ENCODE data around the gene HSF5. TPM values are rescaled to one million over a fixed set of nuclear protein-coding genes. Genes with fewer than 3 reads are reported as not detected.

HSF5 gene
- total and polyA plus RNA-seq, 10 donors: 0.57 to 1.7 (median 1.2) TPM

DNA sequence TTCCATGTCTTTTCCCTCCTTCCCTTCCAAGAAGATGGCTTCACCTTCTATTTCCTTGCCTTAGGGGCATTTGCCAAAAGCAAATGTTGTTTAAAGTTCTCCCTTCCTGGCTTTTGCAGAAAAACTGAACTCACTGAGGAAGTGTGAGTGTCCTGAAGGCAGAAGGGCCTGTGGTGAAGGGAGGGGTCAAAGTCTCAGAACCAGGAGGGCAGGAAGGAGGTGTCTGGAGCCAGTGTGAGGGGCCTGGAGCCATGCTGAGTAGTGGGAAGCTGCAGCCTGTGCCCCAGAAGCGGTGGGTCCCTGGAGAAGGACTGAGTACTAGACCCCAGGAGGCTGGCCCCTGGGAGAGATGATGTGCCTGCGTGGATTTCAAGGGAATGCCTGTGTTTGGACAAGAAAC, 112.4 kb downstream of the HSF5 start:
- 75 to 89% (median 81%) methylated on average over 2 of the region's 2 CpGs for WGBS, 5 donors
- Histone ChIP-seq H3K27me3 (replicated peaks in 1 of 7) (no peaks in the 10 kb centered on the region), H3K4me1 (peaks cover 0 to 26% (median 0%) of the 10 kb centered on the region in 6 donors), H3K4me3 (no peak overlapping the region), H3K9me3 (no peaks in the 10 kb centered on the region), H3K36me3 (no peaks in the 10 kb centered on the region), H3K27ac (no peak overlapping the region)
- no peak for DNase-seq
- no peak for TF ChIP-seq POLR2A (IDR thresholded peaks at IDR 0.05)
- no peak for TF ChIP-seq POLR2AphosphoS5 (IDR thresholded peaks at IDR 0.05)
- TF ChIP-seq, protein P1, sequence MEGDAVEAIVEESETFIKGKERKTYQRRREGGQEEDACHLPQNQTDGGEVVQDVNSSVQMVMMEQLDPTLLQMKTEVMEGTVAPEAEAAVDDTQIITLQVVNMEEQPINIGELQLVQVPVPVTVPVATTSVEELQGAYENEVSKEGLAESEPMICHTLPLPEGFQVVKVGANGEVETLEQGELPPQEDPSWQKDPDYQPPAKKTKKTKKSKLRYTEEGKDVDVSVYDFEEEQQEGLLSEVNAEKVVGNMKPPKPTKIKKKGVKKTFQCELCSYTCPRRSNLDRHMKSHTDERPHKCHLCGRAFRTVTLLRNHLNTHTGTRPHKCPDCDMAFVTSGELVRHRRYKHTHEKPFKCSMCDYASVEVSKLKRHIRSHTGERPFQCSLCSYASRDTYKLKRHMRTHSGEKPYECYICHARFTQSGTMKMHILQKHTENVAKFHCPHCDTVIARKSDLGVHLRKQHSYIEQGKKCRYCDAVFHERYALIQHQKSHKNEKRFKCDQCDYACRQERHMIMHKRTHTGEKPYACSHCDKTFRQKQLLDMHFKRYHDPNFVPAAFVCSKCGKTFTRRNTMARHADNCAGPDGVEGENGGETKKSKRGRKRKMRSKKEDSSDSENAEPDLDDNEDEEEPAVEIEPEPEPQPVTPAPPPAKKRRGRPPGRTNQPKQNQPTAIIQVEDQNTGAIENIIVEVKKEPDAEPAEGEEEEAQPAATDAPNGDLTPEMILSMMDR (IDR thresholded peaks at IDR 0.05 in 8 of 11, conservative IDR thresholded peaks at IDR 0.05 in 3 of 11): no peak
- intact Hi-C loops (cut with DNase I; ENCODE audit: low total_unique reads): no loop called here

DNA sequence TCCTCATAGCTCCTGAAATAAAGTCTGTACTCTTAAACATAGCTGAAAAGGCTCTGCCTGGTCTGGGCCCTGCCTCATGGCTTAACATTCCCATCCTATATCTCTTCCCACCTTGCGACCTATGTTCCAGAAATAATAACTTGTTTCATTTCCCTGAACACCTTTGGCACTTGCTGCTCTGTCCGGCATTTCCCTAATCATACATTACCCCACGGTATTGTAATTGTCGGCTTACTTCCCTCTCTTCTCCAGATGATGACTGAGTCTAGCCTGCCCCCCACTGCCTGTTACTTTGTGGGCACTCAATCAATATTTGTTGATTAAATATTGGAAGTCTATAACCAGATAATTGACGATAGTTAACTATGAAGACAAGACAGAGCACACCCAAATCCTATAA, 113.0 kb downstream of the HSF5 start:
- DNase-seq: no peak
- TF ChIP-seq POLR2A (IDR thresholded peaks at IDR 0.05) (no peak), POLR2AphosphoS5 (IDR thresholded peaks at IDR 0.05) (no peak)
- TF ChIP-seq, protein P1 (IDR thresholded peaks at IDR 0.05 in 8 of 11, conservative IDR thresholded peaks at IDR 0.05 in 3 of 11): no peak
- no peak overlapping the region for H3K4me3 ChIP-seq
- no peaks in the 10 kb centered on the region for H3K36me3 ChIP-seq
- H3K27me3 ChIP-seq (replicated peaks in 1 of 7): no peaks in the 10 kb centered on the region
- intact Hi-C loops (cut with DNase I; ENCODE audit: low total_unique reads): no loop called here
- H3K4me1 ChIP-seq: peaks cover 0 to 27% (median 0%) of the 10 kb centered on the region in 6 donors
- H3K27ac ChIP-seq: no peak overlapping the region
- 50 to 74% (median 68%) methylated on average over 5 of the region's 5 CpGs for WGBS, 5 donors
- no peaks in the 10 kb centered on the region for H3K9me3 ChIP-seq

DNA sequence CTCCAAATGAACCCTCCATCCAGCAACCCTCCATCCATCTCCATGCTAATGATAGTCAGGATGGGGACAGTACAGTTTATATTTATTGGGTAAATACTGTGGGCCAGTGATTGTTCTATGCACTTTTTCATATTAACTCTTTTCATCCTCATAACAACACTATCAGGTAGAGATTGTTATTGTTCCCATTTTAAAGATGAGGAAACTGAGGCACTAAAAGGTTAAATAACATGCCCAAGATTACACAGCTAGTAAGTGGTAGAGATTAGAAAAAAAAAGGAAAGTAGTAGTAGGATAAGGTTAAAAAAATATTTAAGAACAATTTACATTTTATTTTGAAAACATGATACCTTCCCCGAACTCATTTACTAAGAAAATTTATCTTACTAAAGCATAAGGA, 114.3 kb downstream of the HSF5 start:
- H3K27me3 ChIP-seq (replicated peaks in 1 of 7): no peaks in the 10 kb centered on the region
- intact Hi-C loops (cut with DNase I; ENCODE audit: low total_unique reads): no loop called here
- H3K9me3 ChIP-seq: no peaks in the 10 kb centered on the region
- no peak for DNase-seq
- TF ChIP-seq POLR2A (IDR thresholded peaks at IDR 0.05): no peak
- no peak for TF ChIP-seq POLR2AphosphoS5 (IDR thresholded peaks at IDR 0.05)
- peaks cover 0 to 31% (median 2%) of the 10 kb centered on the region in 6 donors for H3K4me1 ChIP-seq
- H3K4me3 ChIP-seq: no peak overlapping the region
- H3K36me3 ChIP-seq: no peaks in the 10 kb centered on the region
- 87 to 100% (median 95%) methylated on average over 1 of the region's 1 CpG for WGBS, 5 donors
- no peak overlapping the region for H3K27ac ChIP-seq

DNA sequence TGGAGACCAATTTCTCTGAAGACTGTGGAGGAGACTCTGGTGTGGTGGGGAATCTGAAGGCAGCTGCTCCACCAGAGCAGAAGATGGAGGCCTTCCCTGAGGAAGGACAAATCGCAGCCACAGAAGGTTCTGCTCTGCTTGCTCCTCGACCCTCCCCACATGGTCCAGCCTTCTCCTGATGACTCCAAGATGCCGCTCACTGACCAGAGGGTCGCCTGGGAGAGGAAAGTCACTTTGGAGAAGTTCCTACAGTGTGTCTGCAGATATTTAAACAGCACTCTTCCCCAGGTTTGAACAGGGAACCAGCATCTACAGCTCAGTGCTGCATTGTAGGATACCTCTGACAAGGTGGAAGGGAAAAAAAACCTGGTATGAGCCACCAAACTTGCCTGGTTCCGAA, 115.2 kb downstream of the HSF5 start:
- intact Hi-C loops (cut with DNase I; ENCODE audit: low total_unique reads): no loop called here
- 82 to 91% (median 89%) methylated on average over 4 to 5 of the region's 5 CpGs for WGBS, 5 donors
- Histone ChIP-seq H3K4me3 (no peak overlapping the region), H3K4me1 (peaks cover 0 to 35% (median 2%) of the 10 kb centered on the region in 6 donors), H3K9me3 (no peaks in the 10 kb centered on the region), H3K36me3 (no peaks in the 10 kb centered on the region), H3K27me3 (replicated peaks in 1 of 7) (no peaks in the 10 kb centered on the region), H3K27ac (no peak overlapping the region)
- TF ChIP-seq, protein P1 (IDR thresholded peaks at IDR 0.05 in 8 of 11, conservative IDR thresholded peaks at IDR 0.05 in 3 of 11): no peak
- TF ChIP-seq POLR2AphosphoS5 (IDR thresholded peaks at IDR 0.05) (no peak), POLR2A (IDR thresholded peaks at IDR 0.05) (no peak)
- no peak for DNase-seq

Data from spleen (tissue), 11 donors.